Brain microvascular endothelial cell (primary cell): Measurements from ENCODE around the gene PLBD2.

Experiments
- DNase-seq: peaks from one replicate; pipeline ENCODE4 v3.0.0-alpha.2; 2020
- H3K27ac ChIP-seq: fragments of 250-450 bp; sonication (Bioruptor Pico); 2 replicates; pipeline ENCODE4 v1.5.1; 2020; ENCODE audit warnings: mild to moderate bottlenecking, moderate library complexity
- H3K27me3 ChIP-seq: fragments of 250-450 bp; sonication (Bioruptor Pico); replicated peaks from 2 replicates; pipeline ENCODE4 v1.5.1; 2020; ENCODE audit warnings: mild to moderate bottlenecking
- H3K36me3 ChIP-seq: fragments of 250-450 bp; sonication (Bioruptor Pico); replicated peaks from 2 replicates; pipeline ENCODE4 v1.5.1; 2020; ENCODE audit warnings: mild to moderate bottlenecking
- H3K4me3 ChIP-seq: 2 replicates; pipeline ENCODE4 v1.5.1; 2011; ENCODE audit warnings: low read depth, mild to moderate bottlenecking, control low read depth, low read length, moderate library complexity
- in situ Hi-C: cut with HindIII; loops from 2 replicates; pipeline ENCODE4 v1.10.0; 2017; ENCODE audit warnings: low sequenced_read_pairs, low pct_ligation_motif_present
- TF ChIP-seq, protein P1 (sequence below): IDR thresholded peaks from 2 replicates; pipeline ENCODE4 v1.5.1; 2011; ENCODE audit warnings: low read depth, mild to moderate bottlenecking, moderate library complexity, low read length, control low read depth, inconsistent platforms; ENCODE audit errors: missing control alignments

The PLBD2 gene

DNA sequence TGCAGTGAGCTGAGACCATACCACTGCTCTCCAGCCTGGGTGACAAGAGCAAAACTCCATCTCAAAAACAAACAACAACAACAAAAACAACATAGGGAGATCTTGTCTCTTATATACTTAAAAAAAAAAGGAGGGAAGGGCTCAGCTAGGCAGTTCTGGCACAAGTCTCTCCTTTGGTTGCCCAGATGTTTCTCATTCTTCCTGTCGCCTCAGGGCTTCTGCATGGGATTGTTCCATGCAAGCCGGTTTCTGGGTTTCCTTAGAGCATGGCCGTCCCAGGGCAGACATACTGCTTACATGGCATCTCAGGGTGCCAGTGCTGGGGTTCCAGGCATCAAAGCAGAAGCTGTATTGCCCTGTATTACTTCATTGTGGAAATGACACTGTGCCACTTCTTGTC, 18.3 kb upstream of the PLBD2 start:
- Histone ChIP-seq H3K4me3 (no peak overlapping the region), H3K27ac (no peak overlapping the region), H3K27me3 (no peaks in the 10 kb centered on the region), H3K36me3 (no peaks in the 10 kb centered on the region)
- in situ Hi-C loops, result no loop called here
- TF ChIP-seq, protein P1, sequence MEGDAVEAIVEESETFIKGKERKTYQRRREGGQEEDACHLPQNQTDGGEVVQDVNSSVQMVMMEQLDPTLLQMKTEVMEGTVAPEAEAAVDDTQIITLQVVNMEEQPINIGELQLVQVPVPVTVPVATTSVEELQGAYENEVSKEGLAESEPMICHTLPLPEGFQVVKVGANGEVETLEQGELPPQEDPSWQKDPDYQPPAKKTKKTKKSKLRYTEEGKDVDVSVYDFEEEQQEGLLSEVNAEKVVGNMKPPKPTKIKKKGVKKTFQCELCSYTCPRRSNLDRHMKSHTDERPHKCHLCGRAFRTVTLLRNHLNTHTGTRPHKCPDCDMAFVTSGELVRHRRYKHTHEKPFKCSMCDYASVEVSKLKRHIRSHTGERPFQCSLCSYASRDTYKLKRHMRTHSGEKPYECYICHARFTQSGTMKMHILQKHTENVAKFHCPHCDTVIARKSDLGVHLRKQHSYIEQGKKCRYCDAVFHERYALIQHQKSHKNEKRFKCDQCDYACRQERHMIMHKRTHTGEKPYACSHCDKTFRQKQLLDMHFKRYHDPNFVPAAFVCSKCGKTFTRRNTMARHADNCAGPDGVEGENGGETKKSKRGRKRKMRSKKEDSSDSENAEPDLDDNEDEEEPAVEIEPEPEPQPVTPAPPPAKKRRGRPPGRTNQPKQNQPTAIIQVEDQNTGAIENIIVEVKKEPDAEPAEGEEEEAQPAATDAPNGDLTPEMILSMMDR, result no peak
- no peak for DNase-seq

DNA sequence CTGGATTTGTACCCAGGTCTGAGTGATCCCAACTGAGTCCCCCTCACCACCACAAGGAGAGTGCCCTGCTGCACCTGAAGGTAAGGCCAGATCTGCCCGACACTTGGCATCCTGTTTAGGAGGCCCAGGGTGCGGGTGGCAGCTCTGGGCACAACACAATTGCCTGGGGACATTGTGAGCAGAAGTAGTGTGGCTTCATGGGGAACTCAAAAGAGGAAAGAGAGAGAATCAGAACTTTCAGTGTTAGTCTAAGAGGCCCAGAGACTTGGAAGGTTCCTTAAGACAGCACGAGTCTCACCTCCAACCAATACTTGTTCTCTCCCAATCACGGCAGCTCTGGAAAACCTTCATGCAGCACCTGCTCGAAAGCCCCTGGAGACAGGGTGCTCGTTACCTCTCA, 16.9 kb upstream of the PLBD2 start:
- in situ Hi-C loops, result no loop called here
- DNase-seq, result no peak
- Histone ChIP-seq H3K27me3 (no peaks in the 10 kb centered on the region), H3K27ac (no peak overlapping the region), H3K4me3 (no peak overlapping the region), H3K36me3 (no peaks in the 10 kb centered on the region)
- TF ChIP-seq, protein P1, result no peak

DNA sequence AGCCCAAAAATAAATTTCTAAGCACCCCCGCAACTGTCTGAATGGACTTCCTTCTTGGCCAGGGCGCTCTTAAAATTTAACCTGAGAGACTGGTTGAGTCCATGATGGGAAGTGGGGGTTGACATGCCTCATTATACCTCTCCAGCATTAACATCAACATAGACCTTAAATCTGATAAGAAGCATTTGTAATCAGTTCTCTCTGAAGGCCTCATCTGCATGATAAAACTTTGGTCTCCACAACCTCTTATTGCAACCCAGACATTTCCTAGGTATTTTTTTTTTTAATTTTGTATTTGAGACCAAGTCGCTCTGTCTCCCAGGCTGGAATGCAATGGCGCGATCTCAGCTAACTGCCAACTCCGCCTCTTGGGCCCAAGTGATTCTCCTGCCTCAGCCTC, 13.1 kb upstream of the PLBD2 start:
- no peak for DNase-seq
- Histone ChIP-seq H3K27me3 (no peaks in the 10 kb centered on the region), H3K4me3 (no peak overlapping the region), H3K36me3 (no peaks in the 10 kb centered on the region), H3K27ac (no peak overlapping the region)
- TF ChIP-seq, protein P1, result no peak
- in situ Hi-C loops, result no loop called here

DNA sequence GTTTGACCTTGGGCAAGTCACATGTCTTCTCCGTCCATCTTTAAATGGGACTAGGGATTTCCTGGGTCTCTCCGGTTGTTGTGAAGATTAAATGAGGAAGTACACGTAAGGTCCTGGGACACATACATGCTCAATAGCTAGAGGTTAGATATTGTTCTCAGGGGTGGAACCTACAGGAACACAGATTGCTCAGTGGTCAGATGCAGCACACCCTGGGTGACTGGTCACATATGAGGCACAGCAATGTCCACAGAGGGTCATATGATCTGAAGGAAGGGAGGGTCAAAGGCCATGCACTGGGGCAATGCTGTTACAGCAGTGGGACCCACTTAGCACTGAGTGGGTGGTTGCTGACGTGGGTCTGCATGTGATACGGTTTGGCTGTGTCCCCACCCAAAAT, 12.0 kb upstream of the PLBD2 start:
- Histone ChIP-seq H3K27ac (no peak overlapping the region), H3K4me3 (no peak overlapping the region), H3K36me3 (no peaks in the 10 kb centered on the region), H3K27me3 (no peaks in the 10 kb centered on the region)
- in situ Hi-C loops, result no loop called here
- no peak for DNase-seq
- TF ChIP-seq, protein P1, result no peak

DNA sequence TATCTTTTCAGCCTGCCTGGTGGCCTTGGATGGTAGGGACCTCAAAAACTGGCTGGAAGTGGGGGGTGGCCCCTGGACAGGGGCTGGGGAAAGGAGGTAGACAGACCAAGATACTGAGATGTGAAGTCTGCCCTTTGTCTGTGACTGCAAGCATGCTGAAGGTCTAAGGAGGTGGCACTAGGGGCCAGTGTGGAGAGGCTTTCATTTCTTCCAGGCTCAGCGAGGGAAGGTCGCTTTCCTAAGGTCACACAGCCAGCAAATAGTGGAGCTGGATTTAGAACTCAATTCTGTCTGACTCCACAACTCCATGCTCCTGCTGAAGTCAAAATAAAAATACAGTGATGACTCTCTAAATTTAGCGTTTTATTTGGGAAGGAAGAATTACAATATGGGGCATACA, 11.3 kb upstream of the PLBD2 start:
- no peak overlapping the region for H3K27ac ChIP-seq

DNA sequence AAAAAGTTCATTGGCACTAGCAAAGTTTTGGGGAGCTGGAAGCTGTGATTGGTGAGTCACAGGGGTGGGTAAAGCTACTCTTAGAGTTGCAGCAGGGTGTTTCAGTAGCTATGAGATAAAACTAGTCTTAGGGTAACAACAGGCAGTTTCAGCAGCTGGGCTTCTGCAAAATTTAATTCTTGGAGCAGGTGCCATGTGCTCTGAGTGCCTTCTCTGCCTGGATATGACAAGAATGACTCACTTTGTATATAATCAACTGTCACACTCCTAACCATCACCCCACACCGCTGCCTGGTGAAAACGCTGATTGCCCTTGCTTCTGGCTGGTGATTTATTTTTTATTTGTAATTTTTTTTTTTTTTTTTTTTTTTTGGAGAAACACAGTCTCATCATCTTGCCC, 10.5 kb upstream of the PLBD2 start:
- no peak overlapping the region for H3K27ac ChIP-seq
- no peaks in the 10 kb centered on the region for H3K27me3 ChIP-seq
- no peaks in the 10 kb centered on the region for H3K36me3 ChIP-seq
- TF ChIP-seq, protein P1, result no peak
- no peak for DNase-seq
- no peak overlapping the region for H3K4me3 ChIP-seq
- in situ Hi-C loops, result no loop called here

More for the DNA sequence above, 11.3 kb upstream of the PLBD2 start:
- Histone ChIP-seq H3K4me3 (no peak overlapping the region), H3K27me3 (no peaks in the 10 kb centered on the region), H3K36me3 (no peaks in the 10 kb centered on the region)
- DNase-seq, result no peak
- in situ Hi-C loops, result no loop called here
- TF ChIP-seq, protein P1, result no peak
